Lower lobe of right lung (tissue), 2 donors: Measurements from ENCODE around the gene C1R. TPM values are rescaled to one million over a fixed set of nuclear protein-coding genes. Genes with fewer than 3 reads are reported as not detected.

Experiments used
- ATAC-seq, 2 donors: fragments of 200-7000 bp; cut with Tn5 transposase; one replicate each; pipeline ENCODE4 v1.9.1; 2020 to 2022; ENCODE audit warnings: mild to moderate bottlenecking in 2 of 2, moderate library complexity in 2 of 2
- DNase-seq: peaks from one replicate; pipeline ENCODE4 v3.0.0-alpha.2; 2020
- H3K27ac ChIP-seq: fragments of 200-600 bp; one replicate; pipeline ENCODE4 v1.8.0; 2022
- H3K27me3 ChIP-seq: fragments of 200-600 bp; one replicate; pipeline ENCODE4 v1.8.0; 2022; ENCODE audit warnings: low read depth
- H3K36me3 ChIP-seq: fragments of 200-600 bp; one replicate; pipeline ENCODE4 v1.8.0; 2022; ENCODE audit warnings: mild to moderate bottlenecking
- H3K4me1 ChIP-seq: fragments of 200-600 bp; one replicate; pipeline ENCODE4 v1.8.0; 2022
- H3K4me3 ChIP-seq: fragments of 200-600 bp; one replicate; pipeline ENCODE4 v1.8.0; 2022; ENCODE audit warnings: mild to moderate bottlenecking
- H3K9me3 ChIP-seq: fragments of 200-600 bp; one replicate; pipeline ENCODE4 v1.8.0; 2022
- intact Hi-C: fragments of 100-400 bp; cut with DNase I; formaldehyde crosslinking; loops from one replicate; pipeline ENCODE4 v1.11.0; 2022
- total RNA-seq: library from RNA; stranded (reverse); fragmentation: NEBNext Ultra II Directional; extraction: Animal tissue kit (Norgen Biotek cat#: 25700); gene quantifications from one replicate; pipeline ENCODE4 v1.2.1, GENCODE V29; 2021
- TF ChIP-seq, protein P1 (sequence below): fragments of 200-600 bp; IDR thresholded peaks from one replicate; pipeline ENCODE4 v1.8.0; 2022; ENCODE audit warnings: antibody characterized with exemption, mild to moderate bottlenecking
- donor health status: DM: no; HTN: yes; CAD: no; lungs with severe emphysema.

The C1R gene
- total RNA-seq, 1 donor from 2014 or later: 373 TPM

- Histone ChIP-seq H3K4me3 (no peak overlapping the region), H3K27me3 (no peaks in the 10 kb centered on the region), H3K36me3 (peaks cover 33% of the 10 kb centered on the region), H3K4me1 (no peaks in the 10 kb centered on the region), H3K9me3 (no peaks in the 10 kb centered on the region), H3K27ac (no peak overlapping the region)
- no peak for ATAC-seq
- TF ChIP-seq, protein P1, sequence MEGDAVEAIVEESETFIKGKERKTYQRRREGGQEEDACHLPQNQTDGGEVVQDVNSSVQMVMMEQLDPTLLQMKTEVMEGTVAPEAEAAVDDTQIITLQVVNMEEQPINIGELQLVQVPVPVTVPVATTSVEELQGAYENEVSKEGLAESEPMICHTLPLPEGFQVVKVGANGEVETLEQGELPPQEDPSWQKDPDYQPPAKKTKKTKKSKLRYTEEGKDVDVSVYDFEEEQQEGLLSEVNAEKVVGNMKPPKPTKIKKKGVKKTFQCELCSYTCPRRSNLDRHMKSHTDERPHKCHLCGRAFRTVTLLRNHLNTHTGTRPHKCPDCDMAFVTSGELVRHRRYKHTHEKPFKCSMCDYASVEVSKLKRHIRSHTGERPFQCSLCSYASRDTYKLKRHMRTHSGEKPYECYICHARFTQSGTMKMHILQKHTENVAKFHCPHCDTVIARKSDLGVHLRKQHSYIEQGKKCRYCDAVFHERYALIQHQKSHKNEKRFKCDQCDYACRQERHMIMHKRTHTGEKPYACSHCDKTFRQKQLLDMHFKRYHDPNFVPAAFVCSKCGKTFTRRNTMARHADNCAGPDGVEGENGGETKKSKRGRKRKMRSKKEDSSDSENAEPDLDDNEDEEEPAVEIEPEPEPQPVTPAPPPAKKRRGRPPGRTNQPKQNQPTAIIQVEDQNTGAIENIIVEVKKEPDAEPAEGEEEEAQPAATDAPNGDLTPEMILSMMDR: no peak
- intact Hi-C loops: no loop called here
- DNase-seq: no peak
These were observed 22.9 kb downstream of the C1R start for GRCh38 chr12:7069386-7069785.

GRCh38 chr12:7068994-7069346 lies 23.3 kb downstream of the C1R start:
- H3K9me3 ChIP-seq: no peaks in the 10 kb centered on the region
- H3K4me1 ChIP-seq: no peaks in the 10 kb centered on the region
- ATAC-seq: peak in 1 of 2 donors; percentile 11
- peaks cover 33% of the 10 kb centered on the region for H3K36me3 ChIP-seq
- intact Hi-C loops: no loop called here
- no peak overlapping the region for H3K4me3 ChIP-seq
- no peak for DNase-seq
- no peaks in the 10 kb centered on the region for H3K27me3 ChIP-seq
- TF ChIP-seq, protein P1: no peak
- H3K27ac ChIP-seq: no peak overlapping the region

DNA sequence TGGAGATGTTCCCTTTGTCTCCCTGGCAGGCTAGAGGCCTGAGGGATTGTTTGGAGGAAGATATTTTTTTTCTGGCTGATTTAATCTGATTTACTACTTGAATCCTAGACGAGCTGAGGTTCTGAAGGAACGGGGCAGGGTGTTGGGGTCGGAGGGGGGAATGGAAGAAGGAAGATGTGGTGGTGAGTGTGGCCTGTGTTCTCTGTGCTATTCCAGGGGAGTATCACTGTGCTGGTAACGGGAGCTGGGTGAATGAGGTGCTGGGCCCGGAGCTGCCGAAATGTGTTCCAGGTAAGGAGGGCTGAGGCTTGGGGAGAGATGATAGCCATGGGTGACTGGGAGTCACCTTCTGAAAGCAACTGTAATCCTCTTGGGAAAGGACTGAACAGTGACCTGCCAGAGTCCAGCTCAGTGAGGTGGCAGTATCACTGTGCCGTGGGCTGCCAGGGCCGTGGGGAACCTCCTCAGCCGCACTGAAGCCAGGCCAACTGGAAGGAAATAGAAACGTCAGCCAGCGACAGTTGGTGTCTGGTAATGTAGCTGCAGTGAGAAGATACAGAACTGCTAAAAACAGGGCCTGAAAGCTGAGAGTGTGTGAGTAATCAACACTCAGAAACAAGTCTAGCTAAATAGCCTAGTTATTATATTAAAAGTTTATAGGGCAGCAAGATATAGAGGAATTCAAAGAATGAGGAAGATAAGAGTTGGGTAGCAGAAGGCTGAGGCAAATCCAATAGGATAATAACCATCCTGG lies 23.8 kb downstream of the C1R start:
- TF ChIP-seq, protein P1: no peak
- Histone ChIP-seq H3K4me3 (no peak overlapping the region), H3K36me3 (peaks cover 37% of the 10 kb centered on the region), H3K27me3 (no peaks in the 10 kb centered on the region), H3K4me1 (no peaks in the 10 kb centered on the region), H3K27ac (peak overlapping the region; percentile 31), H3K9me3 (no peaks in the 10 kb centered on the region)
- intact Hi-C loops: no loop called here
- DNase-seq (no peak), ATAC-seq (peak; percentile 34 to 57)

GRCh38 chr12:7067096-7067495 lies 25.1 kb downstream of the C1R start:
- H3K27ac ChIP-seq: no peak overlapping the region
- peaks cover 43% of the 10 kb centered on the region for H3K36me3 ChIP-seq

GRCh38 chr12:7066596-7066995 lies 25.6 kb downstream of the C1R start:
- no peak overlapping the region for H3K27ac ChIP-seq
- intact Hi-C loops: no loop called here
- peaks cover 43% of the 10 kb centered on the region for H3K36me3 ChIP-seq
- no peaks in the 10 kb centered on the region for H3K9me3 ChIP-seq
- ATAC-seq (no peak), DNase-seq (no peak)
- TF ChIP-seq, protein P1: no peak
- H3K4me3 ChIP-seq: no peak overlapping the region
- no peaks in the 10 kb centered on the region for H3K4me1 ChIP-seq
- H3K27me3 ChIP-seq: no peaks in the 10 kb centered on the region

More at GRCh38 chr12:7067096-7067495, 25.1 kb downstream of the C1R start:
- Histone ChIP-seq H3K4me1 (no peaks in the 10 kb centered on the region), H3K27me3 (no peaks in the 10 kb centered on the region), H3K9me3 (no peaks in the 10 kb centered on the region), H3K4me3 (no peak overlapping the region)
- no peak for DNase-seq
- intact Hi-C loops: no loop called here
- ATAC-seq: no peak
- TF ChIP-seq, protein P1: no peak
